Thyroid gland (tissue), 4 donors: ENCODE results near the gene SMTN.

Experiments
- POLR2A ChIP-seq, 2 donors: fragments of 450-650 bp; IDR thresholded peaks; one replicate each; pipeline ENCODE4 v1.6.1; 2017; ENCODE audit warnings: antibody characterized with exemption in 2 of 2, mild to moderate bottlenecking in 2 of 2, moderate library complexity in 1 of 2
- TF ChIP-seq, protein P1 (sequence below), 6 experiments: fragments of 200-600 bp in 3 of 6; fragments of 450-650 bp in 3 of 6; sonication (generic) in 3 of 6; IDR thresholded peaks; one replicate each; pipeline ENCODE4 v1.5.1; 2016 to 2019; ENCODE audit warnings: antibody characterized with exemption in 6 of 6, mild to moderate bottlenecking in 2 of 6, inconsistent platforms in 1 of 6, moderate library complexity in 1 of 6

DNA sequence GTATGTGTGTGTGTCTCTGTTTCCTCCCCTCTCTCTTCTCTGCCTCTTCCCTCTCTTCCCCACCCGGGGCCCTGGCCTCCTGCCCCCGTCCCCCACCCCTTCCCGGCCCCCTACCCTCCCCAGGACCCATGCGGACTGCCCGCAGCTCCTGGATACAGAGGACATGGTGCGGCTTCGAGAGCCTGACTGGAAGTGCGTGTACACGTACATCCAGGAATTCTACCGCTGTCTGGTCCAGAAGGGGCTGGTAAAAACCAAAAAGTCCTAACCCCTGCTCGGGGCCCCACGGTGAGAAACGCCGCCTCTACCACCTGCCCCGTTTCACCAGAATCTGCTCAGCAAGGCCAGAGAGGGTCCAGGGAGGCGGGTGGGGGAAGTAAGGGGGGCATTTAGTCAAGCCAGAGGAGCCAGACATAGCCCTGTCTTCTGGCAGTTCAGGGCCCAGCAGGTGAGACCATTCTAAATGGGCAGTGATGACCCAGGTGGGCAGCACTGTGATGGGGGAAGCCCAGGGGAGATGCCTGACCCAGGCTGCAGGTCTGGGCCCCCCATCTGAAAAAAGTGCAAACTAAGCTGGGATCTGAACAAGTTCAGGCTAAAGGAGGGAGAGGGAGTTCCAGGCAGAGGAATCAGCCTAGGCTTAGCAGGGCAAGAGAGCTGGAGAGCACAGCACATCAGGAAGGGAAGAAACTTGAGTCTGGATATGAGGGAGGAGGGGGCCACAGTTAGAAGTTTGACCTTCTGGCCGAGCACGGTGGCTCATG lies 19.8 kb downstream of the SMTN start:
- TF ChIP-seq, protein P1, sequence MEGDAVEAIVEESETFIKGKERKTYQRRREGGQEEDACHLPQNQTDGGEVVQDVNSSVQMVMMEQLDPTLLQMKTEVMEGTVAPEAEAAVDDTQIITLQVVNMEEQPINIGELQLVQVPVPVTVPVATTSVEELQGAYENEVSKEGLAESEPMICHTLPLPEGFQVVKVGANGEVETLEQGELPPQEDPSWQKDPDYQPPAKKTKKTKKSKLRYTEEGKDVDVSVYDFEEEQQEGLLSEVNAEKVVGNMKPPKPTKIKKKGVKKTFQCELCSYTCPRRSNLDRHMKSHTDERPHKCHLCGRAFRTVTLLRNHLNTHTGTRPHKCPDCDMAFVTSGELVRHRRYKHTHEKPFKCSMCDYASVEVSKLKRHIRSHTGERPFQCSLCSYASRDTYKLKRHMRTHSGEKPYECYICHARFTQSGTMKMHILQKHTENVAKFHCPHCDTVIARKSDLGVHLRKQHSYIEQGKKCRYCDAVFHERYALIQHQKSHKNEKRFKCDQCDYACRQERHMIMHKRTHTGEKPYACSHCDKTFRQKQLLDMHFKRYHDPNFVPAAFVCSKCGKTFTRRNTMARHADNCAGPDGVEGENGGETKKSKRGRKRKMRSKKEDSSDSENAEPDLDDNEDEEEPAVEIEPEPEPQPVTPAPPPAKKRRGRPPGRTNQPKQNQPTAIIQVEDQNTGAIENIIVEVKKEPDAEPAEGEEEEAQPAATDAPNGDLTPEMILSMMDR (IDR thresholded peaks at IDR 0.05): no peak
- no peak for TF ChIP-seq POLR2A (IDR thresholded peaks at IDR 0.05)
